DOHH2 (cell line): Measurements from ENCODE around the gene FTO.

Source experiments
- H3F3A ChIP-seq: fragments of 200-600 bp; sonication (generic), shearing (Covaris generic); 2 replicates; pipeline ENCODE4 v1.6.0; 2016; ENCODE audit warnings: antibody characterized with exemption, mild to moderate bottlenecking; ENCODE audit not compliant: control insufficient read depth, insufficient read depth
- H3K27ac ChIP-seq: fragments of 200-600 bp; sonication (generic); 2 replicates; pipeline ENCODE4 v1.5.1; 2014; ENCODE audit warnings: low read depth, mild to moderate bottlenecking, low read length, moderate library complexity
- H3K27me3 ChIP-seq: fragments of 200-600 bp; sonication (generic); 2 replicates; pipeline ENCODE4 v1.6.1; 2014; ENCODE audit warnings: mild to moderate bottlenecking, low read length, mixed read lengths; ENCODE audit not compliant: control insufficient read depth
- H3K36me3 ChIP-seq: fragments of 200-600 bp; sonication (generic); 2 replicates; pipeline ENCODE4 v1.6.1; 2014; ENCODE audit warnings: mild to moderate bottlenecking, low read length, moderate library complexity, mixed read lengths; ENCODE audit not compliant: control insufficient read depth
- H3K4me1 ChIP-seq: fragments of 200-600 bp; sonication (generic); 2 replicates; pipeline ENCODE4 v1.6.1; 2014; ENCODE audit warnings: mild to moderate bottlenecking, low read length, mixed read lengths; ENCODE audit not compliant: control insufficient read depth
- H3K4me2 ChIP-seq: fragments of 200-600 bp; sonication (generic); 2 replicates; pipeline ENCODE4 v1.6.0; 2014; ENCODE audit warnings: mild to moderate bottlenecking, low read length, moderate library complexity
- H3K4me3 ChIP-seq: fragments of 200-600 bp; sonication (generic); 2 replicates; pipeline ENCODE4 v1.5.1; 2014; ENCODE audit warnings: mild to moderate bottlenecking, low read length, mixed read lengths
- H3K79me2 ChIP-seq: fragments of 200-600 bp; sonication (generic); 2 replicates; pipeline ENCODE4 v1.6.1; 2014; ENCODE audit warnings: mild to moderate bottlenecking, low read length, mixed read lengths; ENCODE audit not compliant: control insufficient read depth
- H3K9me2 ChIP-seq: fragments of 200-600 bp; sonication (generic); replicated peaks from 2 replicates; pipeline ENCODE4 v1.6.1; 2014; ENCODE audit warnings: mild to moderate bottlenecking, low read length, mixed read lengths; ENCODE audit not compliant: control insufficient read depth
- H3K9me3 ChIP-seq: fragments of 200-600 bp; sonication (generic); 2 replicates; pipeline ENCODE4 v1.6.1; 2014; ENCODE audit warnings: antibody characterized with exemption, low read length, mixed read lengths; ENCODE audit not compliant: control insufficient read depth, insufficient read depth
- H4K20me1 ChIP-seq: fragments of 200-600 bp; sonication (generic); 2 replicates; pipeline ENCODE4 v1.6.0; 2014; ENCODE audit warnings: low read depth, mild to moderate bottlenecking, antibody characterized with exemption, low read length, moderate library complexity; ENCODE audit not compliant: control insufficient read depth, insufficient read depth
- CTCF ChIP-seq: fragments of 200-600 bp; sonication (generic); IDR thresholded peaks from one replicate; pipeline ENCODE4 v1.5.1; 2014; ENCODE audit warnings: antibody characterized with exemption, mild to moderate bottlenecking, low read depth, low read length; ENCODE audit not compliant: poor library complexity, severe bottlenecking
- EZH2phosphoT487 ChIP-seq: fragments of 200-600 bp; sonication (generic); IDR thresholded peaks from 2 replicates; pipeline ENCODE4 v1.6.1; 2017; ENCODE audit warnings: borderline replicate concordance, mild to moderate bottlenecking, antibody characterized with exemption, low read length, moderate library complexity, mixed read lengths

The FTO gene

GRCh38 chr16:53708490-53708889, 4.5 kb downstream of the FTO start:
- no peak for TF ChIP-seq CTCF
- TF ChIP-seq EZH2phosphoT487, result no peak
- H3K4me2 ChIP-seq, result no peak overlapping the region
- H3K9me2 ChIP-seq, result no peaks in the 10 kb centered on the region
- H3K4me1 ChIP-seq, result peaks cover 21% of the 10 kb centered on the region
- H4K20me1 ChIP-seq, result no peaks in the 10 kb centered on the region
- no peaks in the 10 kb centered on the region for H3K9me3 ChIP-seq
- no peak overlapping the region for H3K4me3 ChIP-seq
- H3K36me3 ChIP-seq, result no peaks in the 10 kb centered on the region
- H3F3A ChIP-seq, result no peaks in the 10 kb centered on the region
- H3K27me3 ChIP-seq, result no peaks in the 10 kb centered on the region
- no peak overlapping the region for H3K27ac ChIP-seq
- peaks cover 69% of the 10 kb centered on the region for H3K79me2 ChIP-seq

DNA sequence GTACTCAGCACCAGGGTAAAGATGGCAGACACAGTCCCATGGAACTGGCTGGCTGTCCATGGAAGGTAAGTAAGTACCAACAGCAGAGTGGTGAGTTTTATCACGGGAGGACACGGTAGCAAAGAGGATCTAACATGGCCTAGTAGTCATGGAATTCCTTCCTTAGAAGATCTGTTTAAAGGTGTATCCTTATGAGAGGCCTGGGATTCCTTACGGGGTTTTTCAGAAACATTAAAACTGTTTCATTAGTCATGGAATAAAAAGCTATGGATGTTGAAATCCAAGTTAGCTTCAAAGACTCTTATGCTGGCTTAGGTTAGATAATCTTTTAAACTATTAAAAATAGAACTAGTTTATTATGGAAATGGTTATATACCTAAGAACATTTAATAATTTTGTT, 7.4 kb downstream of the FTO start:
- H3F3A ChIP-seq, result no peaks in the 10 kb centered on the region
- no peaks in the 10 kb centered on the region for H3K9me3 ChIP-seq
- no peaks in the 10 kb centered on the region for H3K27me3 ChIP-seq
- H3K27ac ChIP-seq, result no peak overlapping the region
- no peaks in the 10 kb centered on the region for H3K36me3 ChIP-seq
- no peak overlapping the region for H3K4me2 ChIP-seq
- no peaks in the 10 kb centered on the region for H4K20me1 ChIP-seq
- H3K4me1 ChIP-seq, result peaks cover 9% of the 10 kb centered on the region
- H3K4me3 ChIP-seq, result no peak overlapping the region
- TF ChIP-seq CTCF (no peak), EZH2phosphoT487 (no peak)
- H3K9me2 ChIP-seq, result no peaks in the 10 kb centered on the region
- H3K79me2 ChIP-seq, result peaks cover 67% of the 10 kb centered on the region

DNA sequence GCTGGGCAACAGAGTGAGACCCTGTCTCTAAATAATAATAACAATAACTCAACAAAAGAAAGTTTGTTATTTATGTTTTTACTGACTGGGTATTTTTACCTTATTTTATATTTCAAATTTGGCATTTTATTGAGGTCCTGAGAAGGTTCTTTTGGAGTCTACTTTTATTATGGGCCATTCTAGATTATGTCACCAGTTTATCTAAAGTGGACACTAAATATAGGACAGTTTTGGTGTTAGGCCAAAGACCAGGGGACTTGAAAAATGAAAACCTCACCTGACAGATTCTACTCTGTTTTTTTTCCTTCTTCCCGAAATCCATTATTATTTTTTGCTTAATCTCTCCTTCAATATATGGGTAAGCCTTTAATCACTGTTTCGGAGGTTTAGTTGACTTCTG, 8.1 kb downstream of the FTO start:
- H3K79me2 ChIP-seq, result peaks cover 61% of the 10 kb centered on the region
- H3K27ac ChIP-seq, result no peak overlapping the region
- H3K9me3 ChIP-seq, result no peaks in the 10 kb centered on the region
- H3K4me2 ChIP-seq, result no peak overlapping the region
- no peaks in the 10 kb centered on the region for H3K36me3 ChIP-seq
- no peaks in the 10 kb centered on the region for H3F3A ChIP-seq
- no peaks in the 10 kb centered on the region for H3K27me3 ChIP-seq
- TF ChIP-seq CTCF (no peak), EZH2phosphoT487 (no peak)
- H3K4me1 ChIP-seq, result peaks cover 9% of the 10 kb centered on the region
- H4K20me1 ChIP-seq, result no peaks in the 10 kb centered on the region
- no peaks in the 10 kb centered on the region for H3K9me2 ChIP-seq
- H3K4me3 ChIP-seq, result no peak overlapping the region
